Activated naive CD4-positive, alpha-beta T cell (primary cell): ENCODE measurements around the gene GSTA3.
"Not testable (repeated sequence)": the region's sequence is repeated elsewhere in the genome, so short reads cannot be mapped to it uniquely, and the experiment has no call there.

Experiments used
- DNase-seq, 4 experiments: peaks; one replicate each; lab custom pipeline; 2025; lab: John Stamatoyannopoulos, UW

The GSTA3 gene

GRCh38 chr6:52909531-52909930, at the start of gene GSTA3:
TSS of gene GSTA3 (minus strand) at chr6:52909698. CDS start at chr6:52905834, 3,864 bp downstream.
- DNase-seq: no peak

GRCh38 chr6:52958546-52959255, 49.2 kb upstream of the GSTA3 start:
- no peak for DNase-seq

- no peak for DNase-seq
These were observed 46.4 kb upstream of the GSTA3 start for GRCh38 chr6:52955871-52956270.

GRCh38 chr6:52953911-52954839, 44.7 kb upstream of the GSTA3 start:
- no peak for DNase-seq

GRCh38 chr6:52946306-52946705, 36.8 kb upstream of the GSTA3 start:
- no peak for DNase-seq

- DNase-seq: not testable (repeated sequence)
These were observed 33.3 kb upstream of the GSTA3 start for GRCh38 chr6:52942821-52943220.

GRCh38 chr6:52942221-52942620, 32.7 kb upstream of the GSTA3 start:
- no peak for DNase-seq

- DNase-seq: no peak
These were observed 28.4 kb upstream of the GSTA3 start for GRCh38 chr6:52937908-52938307.

- no peak for DNase-seq
These were observed 24.3 kb upstream of the GSTA3 start for GRCh38 chr6:52933778-52934177.

- DNase-seq: no peak
These were observed 21.9 kb upstream of the GSTA3 start for GRCh38 chr6:52931351-52931750.

- DNase-seq: no peak
These were observed 20.0 kb upstream of the GSTA3 start for GRCh38 chr6:52929321-52930164.

- DNase-seq: no peak
These were observed 18.0 kb upstream of the GSTA3 start for GRCh38 chr6:52927451-52927850.

GRCh38 chr6:52925919-52926792, 16.7 kb upstream of the GSTA3 start:
- no peak for DNase-seq

GRCh38 chr6:52925042-52925441, 15.5 kb upstream of the GSTA3 start:
- no peak for DNase-seq

- not testable (repeated sequence) for DNase-seq
These were observed 14.2 kb upstream of the GSTA3 start for GRCh38 chr6:52923689-52924088.

- DNase-seq: no peak
These were observed 12.7 kb upstream of the GSTA3 start for GRCh38 chr6:52922161-52922560.

GRCh38 chr6:52921743-52922142, 12.2 kb upstream of the GSTA3 start:
- DNase-seq: no peak

- not testable (repeated sequence) for DNase-seq
These were observed 10.0 kb upstream of the GSTA3 start for GRCh38 chr6:52919511-52919910.

- not testable (repeated sequence) for DNase-seq
These were observed 9.3 kb upstream of the GSTA3 start for GRCh38 chr6:52918771-52919170.

- not testable (repeated sequence) for DNase-seq
These were observed 8.7 kb upstream of the GSTA3 start for GRCh38 chr6:52918027-52918686.

GRCh38 chr6:52914516-52914915, 5.0 kb upstream of the GSTA3 start:
- no peak for DNase-seq
